ENCODE data around the gene CYP2F1.
"Not testable (repeated sequence)": the region's sequence is repeated elsewhere in the genome, so short reads cannot be mapped to it uniquely, and the experiment has no call there.

CYP2F1 gene

GRCh38 chr19:41126765-41127203 lies 12.6 kb downstream of the CYP2F1 start:
- DNase-seq = peak in 1 of 56 donors; percentile 1

GRCh38 chr19:41127362-41127761 lies 13.1 kb downstream of the CYP2F1 start:
- DNase-seq = not testable (repeated sequence)

GRCh38 chr19:41127801-41128300 lies 13.6 kb downstream of the CYP2F1 start:
- DNase-seq = peak in 25 of 56 donors; percentile 0 to 54 (median 19)

- no peak for DNase-seq
Observed at GRCh38 chr19:41128692-41129091, 14.5 kb downstream of the CYP2F1 start.

GRCh38 chr19:41131186-41131585 lies 17.0 kb downstream of the CYP2F1 start:
- no peak for DNase-seq

GRCh38 chr19:41133260-41133659 lies 19.0 kb downstream of the CYP2F1 start:
- no peak for DNase-seq

GRCh38 chr19:41134616-41135015 lies 20.4 kb downstream of the CYP2F1 start:
- DNase-seq = no peak

- DNase-seq = peak in 33 of 56 donors; percentile 2 to 63 (median 17)
Observed at GRCh38 chr19:41135390-41136384, 21.5 kb downstream of the CYP2F1 start.

- DNase-seq = no peak
Observed at GRCh38 chr19:41136636-41137455, 22.6 kb downstream of the CYP2F1 start.

- DNase-seq = peak in 40 of 56 donors; percentile 0 to 88 (median 18)
Observed at GRCh38 chr19:41144403-41144802, 30.2 kb downstream of the CYP2F1 start.

GRCh38 chr19:41149831-41150230 lies 35.6 kb downstream of the CYP2F1 start:
- no peak for DNase-seq

- not testable (repeated sequence) for DNase-seq
Observed at GRCh38 chr19:41150986-41151385, 36.8 kb downstream of the CYP2F1 start.

- DNase-seq = no peak
Observed at GRCh38 chr19:41154060-41154459, 39.8 kb downstream of the CYP2F1 start.

GRCh38 chr19:41156207-41156606 lies 42.0 kb downstream of the CYP2F1 start:
- DNase-seq = no peak

- no peak for DNase-seq
Observed at GRCh38 chr19:41159881-41160280, 45.6 kb downstream of the CYP2F1 start.

GRCh38 chr19:41161903-41162302 lies 47.7 kb downstream of the CYP2F1 start:
- DNase-seq = no peak

GRCh38 chr19:41166944-41167804 lies 52.9 kb downstream of the CYP2F1 start:
- DNase-seq = no peak

GRCh38 chr19:41172297-41173164 lies 58.3 kb downstream of the CYP2F1 start:
- DNase-seq = no peak

- DNase-seq = no peak
Observed at GRCh38 chr19:41174297-41174928, 60.2 kb downstream of the CYP2F1 start.

All from amygdala (tissue), 56 donors.